Measurements from ENCODE around the gene ZDHHC14.

- TF ChIP-seq POLR2A (IDR thresholded peaks at IDR 0.05) (no peak), POLR2AphosphoS5 (IDR thresholded peaks at IDR 0.05; ENCODE audit: insufficient read depth in 1 of 2, low read depth in 1 of 2) (no peak)
- TF ChIP-seq, protein P1, sequence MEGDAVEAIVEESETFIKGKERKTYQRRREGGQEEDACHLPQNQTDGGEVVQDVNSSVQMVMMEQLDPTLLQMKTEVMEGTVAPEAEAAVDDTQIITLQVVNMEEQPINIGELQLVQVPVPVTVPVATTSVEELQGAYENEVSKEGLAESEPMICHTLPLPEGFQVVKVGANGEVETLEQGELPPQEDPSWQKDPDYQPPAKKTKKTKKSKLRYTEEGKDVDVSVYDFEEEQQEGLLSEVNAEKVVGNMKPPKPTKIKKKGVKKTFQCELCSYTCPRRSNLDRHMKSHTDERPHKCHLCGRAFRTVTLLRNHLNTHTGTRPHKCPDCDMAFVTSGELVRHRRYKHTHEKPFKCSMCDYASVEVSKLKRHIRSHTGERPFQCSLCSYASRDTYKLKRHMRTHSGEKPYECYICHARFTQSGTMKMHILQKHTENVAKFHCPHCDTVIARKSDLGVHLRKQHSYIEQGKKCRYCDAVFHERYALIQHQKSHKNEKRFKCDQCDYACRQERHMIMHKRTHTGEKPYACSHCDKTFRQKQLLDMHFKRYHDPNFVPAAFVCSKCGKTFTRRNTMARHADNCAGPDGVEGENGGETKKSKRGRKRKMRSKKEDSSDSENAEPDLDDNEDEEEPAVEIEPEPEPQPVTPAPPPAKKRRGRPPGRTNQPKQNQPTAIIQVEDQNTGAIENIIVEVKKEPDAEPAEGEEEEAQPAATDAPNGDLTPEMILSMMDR (IDR thresholded peaks at IDR 0.05), result no peak
These were observed 253.6 kb downstream of the ZDHHC14 start for GRCh38 chr6:157634546-157634945.

Data from vagina (tissue), 2 donors.